ENCODE data around the gene LENG9. TPM values are rescaled to one million over a fixed set of nuclear protein-coding genes. Genes with fewer than 3 reads are reported as not detected.

Gene LENG9
- total and polyA plus RNA-seq, 2 of the 13 experiments (the other 11 are each of a cell fraction or from before 2014, with no cell fraction given) = 0.75 to 2.9 TPM

GRCh38 chr19:54464630-54465425, 1.2 kb upstream of the LENG9 start (continued):
- TF ChIP-seq ZBTB44 (CRISPR knock-in tag; IDR thresholded peaks at IDR 0.05) (no peak), ZBTB26 (CRISPR knock-in tag; IDR thresholded peaks at IDR 0.05; ENCODE audit: borderline replicate concordance) (no peak), RFXAP (CRISPR knock-in tag; IDR thresholded peaks at IDR 0.05; ENCODE audit: borderline replicate concordance) (no peak; the same call in 1 of the 2 replicates), SAP130 (CRISPR knock-in tag; IDR thresholded peaks at IDR 0.05; ENCODE audit: low read depth) (peak; percentile 72), KDM1A (CRISPR knock-in tag; IDR thresholded peaks at IDR 0.05) (no peak), HINFP (CRISPR knock-in tag; IDR thresholded peaks at IDR 0.05; ENCODE audit: low read depth) (0 out of 2 replicates have a peak, but pooled peaks have one; percentile 45), ZNF264 (CRISPR knock-in tag; IDR thresholded peaks at IDR 0.05) (peak; percentile 68), SRF (IDR thresholded peaks at IDR 0.05; ENCODE audit: low read depth, low read length) (no peak), ZNF3 (CRISPR knock-in tag; IDR thresholded peaks at IDR 0.05) (no peak), SKI (IDR thresholded peaks at IDR 0.05; ENCODE audit: partially characterized antibody) (peak; percentile 55), MZF1 (CRISPR knock-in tag; IDR thresholded peaks at IDR 0.05; ENCODE audit: borderline replicate concordance) (no peak), ZFYVE20 (CRISPR knock-in tag; IDR thresholded peaks at IDR 0.05; ENCODE audit: borderline replicate concordance, low read depth) (no peak), RXRB (CRISPR knock-in tag; IDR thresholded peaks at IDR 0.05; ENCODE audit: borderline replicate concordance) (no peak; the same call in 1 of the 2 replicates), ZBTB49 (CRISPR knock-in tag; IDR thresholded peaks at IDR 0.05; ENCODE audit: borderline replicate concordance) (no peak), FOSL1 (CRISPR knock-in tag; IDR thresholded peaks at IDR 0.05; ENCODE audit: borderline replicate concordance) (no peak), SOX5 (CRISPR knock-in tag; IDR thresholded peaks at IDR 0.05; ENCODE audit: borderline replicate concordance) (peak; percentile 44; the same call in 1 of the 2 replicates), HES4 (CRISPR knock-in tag; IDR thresholded peaks at IDR 0.05; ENCODE audit: borderline replicate concordance) (no peak), NFATC3 (CRISPR knock-in tag; IDR thresholded peaks at IDR 0.05) (no peak), PBX2 (CRISPR knock-in tag; IDR thresholded peaks at IDR 0.05) (no peak), ZNF549 (CRISPR knock-in tag; IDR thresholded peaks at IDR 0.05) (no peak), FLYWCH1 (CRISPR knock-in tag; IDR thresholded peaks at IDR 0.05) (no peak), MED13 (CRISPR knock-in tag; IDR thresholded peaks at IDR 0.05) (no peak), NCOR1 (IDR thresholded peaks at IDR 0.05; ENCODE audit: borderline replicate concordance, low read length) (peak; percentile 22; the same call in 1 of the 2 replicates)

Data from HepG2 (cell line).